Measurements from ENCODE around the gene LFNG.

Gene LFNG

GRCh38 chr7:2483494-2483893 is 36.1 kb upstream of the LFNG start:
- no peak for DNase-seq (ENCODE audit: low read depth in 2 of 2)

- no peak for DNase-seq (ENCODE audit: low read depth in 2 of 2)
Observed at GRCh38 chr7:2484868-2485267, 34.7 kb upstream of the LFNG start.

GRCh38 chr7:2487586-2488271 is 31.8 kb upstream of the LFNG start:
- DNase-seq (ENCODE audit: low read depth in 2 of 2), result no peak

- no peak for DNase-seq (ENCODE audit: low read depth in 2 of 2)
Observed at GRCh38 chr7:2488272-2488645, 31.3 kb upstream of the LFNG start.

GRCh38 chr7:2488681-2489080 is 30.9 kb upstream of the LFNG start:
- no peak for DNase-seq (ENCODE audit: low read depth in 2 of 2)

- DNase-seq (ENCODE audit: low read depth in 2 of 2), result no peak
Observed at GRCh38 chr7:2490181-2490651, 29.4 kb upstream of the LFNG start.

GRCh38 chr7:2492038-2492437 is 27.5 kb upstream of the LFNG start:
- no peak for DNase-seq (ENCODE audit: low read depth in 2 of 2)

- no peak for DNase-seq (ENCODE audit: low read depth in 2 of 2)
Observed at GRCh38 chr7:2493205-2494164, 26.1 kb upstream of the LFNG start.

GRCh38 chr7:2494191-2495130 is 25.1 kb upstream of the LFNG start:
- DNase-seq (ENCODE audit: low read depth in 2 of 2), result no peak

GRCh38 chr7:2495418-2496299 is 23.9 kb upstream of the LFNG start:
- no peak for DNase-seq (ENCODE audit: low read depth in 2 of 2)

GRCh38 chr7:2496375-2496774 is 23.2 kb upstream of the LFNG start:
- DNase-seq (ENCODE audit: low read depth in 2 of 2), result no peak

- no peak for DNase-seq (ENCODE audit: low read depth in 2 of 2)
Observed at GRCh38 chr7:2497065-2497464, 22.5 kb upstream of the LFNG start.

GRCh38 chr7:2497500-2498336 is 21.9 kb upstream of the LFNG start:
- DNase-seq (ENCODE audit: low read depth in 2 of 2), result no peak

GRCh38 chr7:2498708-2499107 is 20.9 kb upstream of the LFNG start:
- DNase-seq (ENCODE audit: low read depth in 2 of 2), result no peak

- no peak for DNase-seq (ENCODE audit: low read depth in 2 of 2)
Observed at GRCh38 chr7:2499181-2499580, 20.4 kb upstream of the LFNG start.

GRCh38 chr7:2499719-2500430 is 19.7 kb upstream of the LFNG start:
- no peak for DNase-seq (ENCODE audit: low read depth in 2 of 2)

GRCh38 chr7:2500701-2501100 is 18.9 kb upstream of the LFNG start:
- no peak for DNase-seq (ENCODE audit: low read depth in 2 of 2)

GRCh38 chr7:2501947-2502646 is 17.5 kb upstream of the LFNG start:
- no peak for DNase-seq (ENCODE audit: low read depth in 2 of 2)

- no peak for DNase-seq (ENCODE audit: low read depth in 2 of 2)
Observed at GRCh38 chr7:2502647-2502966, 17.0 kb upstream of the LFNG start.
